DND-41 (cell line): ENCODE data around the gene DCAF5.

Source experiments
- ATAC-seq: fragments of 200-7000 bp; cut with Tn5 transposase; 3 replicates; pipeline ENCODE4 v1.9.1; 2021; ENCODE audit warnings: low read depth; ENCODE audit not compliant: insufficient read depth
- DNase-seq: peaks from one replicate; pipeline ENCODE4 v3.0.0-alpha.2; 2020
- H2AFZ ChIP-seq: 2 replicates; pipeline ENCODE4 v1.6.0; 2012; ENCODE audit warnings: low read depth, low read length
- H3K27ac ChIP-seq: 2 replicates; pipeline ENCODE4 v1.5.1; 2012; ENCODE audit warnings: low read length, inconsistent platforms
- H3K27me3 ChIP-seq: fragments of 200-600 bp; sonication (generic); 2 replicates; pipeline ENCODE4 v1.6.0; 2012; ENCODE audit warnings: low read length, mild to moderate bottlenecking, inconsistent platforms; ENCODE audit not compliant: insufficient read depth, poor library complexity
- H3K36me3 ChIP-seq: 2 replicates; pipeline ENCODE4 v1.5.1; 2012; ENCODE audit warnings: low read length, inconsistent platforms; ENCODE audit not compliant: insufficient read depth
- H3K4me1 ChIP-seq: 2 replicates; pipeline ENCODE4 v1.5.1; 2012; ENCODE audit warnings: mild to moderate bottlenecking, low read length; ENCODE audit not compliant: insufficient read depth
- H3K4me2 ChIP-seq: 2 replicates; pipeline ENCODE4 v1.6.0; 2012; ENCODE audit warnings: mild to moderate bottlenecking, moderate library complexity, low read length, inconsistent platforms; ENCODE audit not compliant: insufficient read depth
- H3K4me3 ChIP-seq, 2 experiments: fragments of 200-600 bp in 1 of 2; shearing (Covaris generic) in 1 of 2; 2 replicates each; pipeline ENCODE4 v1.5.1; 2012 to 2016; ENCODE audit warnings: inconsistent platforms in 2 of 2, low read length in 2 of 2, mild to moderate bottlenecking in 2 of 2, low read depth in 1 of 2, moderate library complexity in 1 of 2
- H3K79me2 ChIP-seq: 2 replicates; pipeline ENCODE4 v1.6.0; 2012; ENCODE audit warnings: low read length, inconsistent platforms; ENCODE audit not compliant: insufficient read depth
- H3K9ac ChIP-seq: 2 replicates; pipeline ENCODE4 v1.6.0; 2012; ENCODE audit warnings: low read depth, mild to moderate bottlenecking, inconsistent platforms, low read length, moderate library complexity
- H3K9me3 ChIP-seq: 2 replicates; pipeline ENCODE4 v1.5.1; 2012; ENCODE audit warnings: low read length, moderate library complexity, mild to moderate bottlenecking, inconsistent platforms; ENCODE audit not compliant: insufficient read depth, severe bottlenecking
- H4K20me1 ChIP-seq: 2 replicates; pipeline ENCODE4 v1.6.0; 2012; ENCODE audit warnings: low read length; ENCODE audit not compliant: insufficient read depth
- CTCF ChIP-seq: IDR thresholded peaks from 2 replicates; pipeline ENCODE4 v1.5.1; 2012; ENCODE audit warnings: borderline replicate concordance, low read length, moderate library complexity, mild to moderate bottlenecking; ENCODE audit not compliant: poor library complexity, severe bottlenecking; ENCODE audit errors: extremely low read depth
- EZH2 ChIP-seq: IDR thresholded peaks from 3 replicates; pipeline ENCODE4 v1.6.1; 2012; ENCODE audit warnings: borderline replicate concordance, low read depth, mild to moderate bottlenecking, moderate library complexity, low read length, inconsistent platforms; ENCODE audit not compliant: severe bottlenecking

DCAF5 gene

GRCh38 chr14:69108358-69108757 lies 44.6 kb downstream of the DCAF5 start:
- H3K4me1 ChIP-seq: no peaks in the 10 kb centered on the region
- H3K4me3 ChIP-seq: no peak overlapping the region
- no peak overlapping the region for H3K4me2 ChIP-seq
- no peak for DNase-seq
- H3K27ac ChIP-seq: no peak overlapping the region
- H3K79me2 ChIP-seq: no peaks in the 10 kb centered on the region
- no peaks in the 10 kb centered on the region for H4K20me1 ChIP-seq
- H2AFZ ChIP-seq: no peak overlapping the region
- peaks cover 16% of the 10 kb centered on the region for H3K36me3 ChIP-seq
- no peak for ATAC-seq
- TF ChIP-seq EZH2 (no peak), CTCF (no peak)
- H3K9ac ChIP-seq: no peak overlapping the region
- no peaks in the 10 kb centered on the region for H3K9me3 ChIP-seq
- no peaks in the 10 kb centered on the region for H3K27me3 ChIP-seq

DNA sequence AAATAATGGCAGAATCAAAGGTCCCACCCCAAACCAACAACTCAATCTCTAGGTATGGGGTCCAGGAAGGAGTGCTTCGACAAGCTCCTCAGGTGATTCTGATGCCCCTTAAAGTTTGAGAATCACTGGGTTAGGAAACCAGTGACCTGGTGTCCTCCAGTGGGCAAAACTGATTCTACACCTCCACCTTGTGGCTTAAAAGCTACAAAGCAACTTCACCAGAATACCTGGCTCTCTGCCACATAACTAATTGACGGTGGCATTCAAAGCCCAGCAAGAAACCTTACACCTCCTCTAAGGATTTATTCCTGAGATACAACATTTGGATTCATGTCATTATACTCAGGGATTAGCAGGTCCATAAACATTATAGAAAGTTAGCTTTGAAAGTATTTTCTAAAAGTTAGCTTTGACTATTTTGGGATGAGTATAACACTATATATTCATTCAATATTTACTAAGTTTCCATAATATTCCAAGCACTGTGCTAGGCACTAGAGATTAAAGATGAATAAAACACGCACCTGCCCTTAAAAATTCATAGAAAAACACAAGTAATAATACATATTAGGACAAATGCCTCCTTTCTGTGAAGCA lies 45.4 kb downstream of the DCAF5 start:
- no peaks in the 10 kb centered on the region for H3K79me2 ChIP-seq
- H3K9me3 ChIP-seq: no peaks in the 10 kb centered on the region
- H3K4me2 ChIP-seq: no peak overlapping the region
- H3K36me3 ChIP-seq: peaks cover 13% of the 10 kb centered on the region
- ATAC-seq (peak; percentile 72), DNase-seq (peak; percentile 44)
- H3K9ac ChIP-seq: no peak overlapping the region
- H3K4me1 ChIP-seq: no peaks in the 10 kb centered on the region
- H2AFZ ChIP-seq: no peak overlapping the region
- H3K27me3 ChIP-seq: no peaks in the 10 kb centered on the region
- no peaks in the 10 kb centered on the region for H4K20me1 ChIP-seq
- H3K4me3 ChIP-seq: no peak overlapping the region
- TF ChIP-seq CTCF (peak; percentile 75), EZH2 (no peak)
- no peak overlapping the region for H3K27ac ChIP-seq

GRCh38 chr14:69106451-69106850 lies 46.5 kb downstream of the DCAF5 start:
- Histone ChIP-seq H3K4me2 (no peak overlapping the region), H3K9me3 (no peaks in the 10 kb centered on the region), H2AFZ (no peak overlapping the region), H3K9ac (no peak overlapping the region), H3K4me3 (no peak overlapping the region), H4K20me1 (no peaks in the 10 kb centered on the region), H3K79me2 (no peaks in the 10 kb centered on the region), H3K27ac (no peak overlapping the region), H3K36me3 (peaks cover 13% of the 10 kb centered on the region), H3K27me3 (no peaks in the 10 kb centered on the region), H3K4me1 (no peaks in the 10 kb centered on the region)
- no peak for TF ChIP-seq CTCF
- TF ChIP-seq EZH2: no peak
- no peak for DNase-seq
- no peak for ATAC-seq
